Effector memory CD4-positive, alpha-beta T cell (primary cell): Measurements from ENCODE around the gene GABRR2.

Experiments used
- DNase-seq, 3 donors: peaks; one replicate each; pipeline ENCODE4 v3.0.0-alpha.2; 2020
- H3K27ac ChIP-seq: 2 replicates; pipeline ENCODE4 v1.7.0; 2013; ENCODE audit warnings: mild to moderate bottlenecking, low read length, moderate library complexity; ENCODE audit not compliant: insufficient read depth, poor library complexity, severe bottlenecking
- H3K27me3 ChIP-seq: replicated peaks from 2 replicates; pipeline ENCODE4 v1.7.0; 2013; ENCODE audit warnings: mild to moderate bottlenecking, low read length; ENCODE audit not compliant: insufficient read depth, control insufficient read depth, poor library complexity, severe bottlenecking
- H3K36me3 ChIP-seq: 2 replicates; pipeline ENCODE4 v1.7.0; 2013; ENCODE audit warnings: mild to moderate bottlenecking, low read length, moderate library complexity; ENCODE audit not compliant: control insufficient read depth, insufficient read depth
- H3K4me1 ChIP-seq: 2 replicates; pipeline ENCODE4 v1.7.0; 2013; ENCODE audit warnings: low read length, mild to moderate bottlenecking; ENCODE audit not compliant: control insufficient read depth, insufficient read depth, poor library complexity, severe bottlenecking
- H3K4me3 ChIP-seq: 2 replicates; pipeline ENCODE4 v1.7.0; 2013; ENCODE audit warnings: low read length, low read depth, mild to moderate bottlenecking; ENCODE audit not compliant: insufficient read depth, poor library complexity, severe bottlenecking
- H3K9me3 ChIP-seq: 2 replicates; pipeline ENCODE4 v1.7.0; 2013; ENCODE audit warnings: mild to moderate bottlenecking, low read length, moderate library complexity; ENCODE audit not compliant: control insufficient read depth

The GABRR2 gene

GRCh38 chr6:89268776-89269175 is 46.3 kb downstream of the GABRR2 start:
- Histone ChIP-seq H3K4me1 (no peaks in the 10 kb centered on the region), H3K27ac (no peak overlapping the region), H3K36me3 (no peaks in the 10 kb centered on the region), H3K27me3 (no peaks in the 10 kb centered on the region), H3K4me3 (no peak overlapping the region), H3K9me3 (no peaks in the 10 kb centered on the region)
- DNase-seq: no peak

GRCh38 chr6:89267918-89268317 is 47.2 kb downstream of the GABRR2 start:
- H3K36me3 ChIP-seq: no peaks in the 10 kb centered on the region
- H3K4me1 ChIP-seq: no peaks in the 10 kb centered on the region
- H3K27ac ChIP-seq: no peak overlapping the region
- H3K9me3 ChIP-seq: no peaks in the 10 kb centered on the region
- H3K27me3 ChIP-seq: no peaks in the 10 kb centered on the region
- no peak for DNase-seq
- no peak overlapping the region for H3K4me3 ChIP-seq

- no peak for DNase-seq
- no peaks in the 10 kb centered on the region for H3K36me3 ChIP-seq
- H3K4me1 ChIP-seq: no peaks in the 10 kb centered on the region
- H3K4me3 ChIP-seq: no peak overlapping the region
- no peaks in the 10 kb centered on the region for H3K9me3 ChIP-seq
- no peak overlapping the region for H3K27ac ChIP-seq
- H3K27me3 ChIP-seq: no peaks in the 10 kb centered on the region
Observed at GRCh38 chr6:89264296-89264695, 50.8 kb downstream of the GABRR2 start.

GRCh38 chr6:89260832-89261231 is 54.3 kb downstream of the GABRR2 start:
- no peaks in the 10 kb centered on the region for H3K9me3 ChIP-seq
- DNase-seq: no peak
- no peaks in the 10 kb centered on the region for H3K4me1 ChIP-seq
- no peaks in the 10 kb centered on the region for H3K27me3 ChIP-seq
- H3K4me3 ChIP-seq: no peak overlapping the region
- no peak overlapping the region for H3K27ac ChIP-seq
- no peaks in the 10 kb centered on the region for H3K36me3 ChIP-seq

GRCh38 chr6:89260310-89260709 is 54.8 kb downstream of the GABRR2 start:
- no peak overlapping the region for H3K4me3 ChIP-seq
- no peak for DNase-seq

GRCh38 chr6:89258912-89259311 is 56.2 kb downstream of the GABRR2 start:
- H3K27me3 ChIP-seq: no peaks in the 10 kb centered on the region
- H3K9me3 ChIP-seq: no peaks in the 10 kb centered on the region
- no peak for DNase-seq
- no peaks in the 10 kb centered on the region for H3K36me3 ChIP-seq
- H3K27ac ChIP-seq: no peak overlapping the region
- H3K4me3 ChIP-seq: no peak overlapping the region
- no peaks in the 10 kb centered on the region for H3K4me1 ChIP-seq

More at GRCh38 chr6:89260310-89260709, 54.8 kb downstream of the GABRR2 start:
- no peaks in the 10 kb centered on the region for H3K4me1 ChIP-seq
- no peaks in the 10 kb centered on the region for H3K27me3 ChIP-seq
- no peak overlapping the region for H3K27ac ChIP-seq
- no peaks in the 10 kb centered on the region for H3K36me3 ChIP-seq
- no peaks in the 10 kb centered on the region for H3K9me3 ChIP-seq

GRCh38 chr6:89257781-89258180 is 57.3 kb downstream of the GABRR2 start:
- H3K4me1 ChIP-seq: no peaks in the 10 kb centered on the region
- no peaks in the 10 kb centered on the region for H3K9me3 ChIP-seq
- H3K27me3 ChIP-seq: no peaks in the 10 kb centered on the region
- DNase-seq: no peak
- H3K4me3 ChIP-seq: no peak overlapping the region
- H3K27ac ChIP-seq: no peak overlapping the region
- no peaks in the 10 kb centered on the region for H3K36me3 ChIP-seq

GRCh38 chr6:89257346-89257745 is 57.8 kb downstream of the GABRR2 start:
- no peak for DNase-seq
- no peaks in the 10 kb centered on the region for H3K27me3 ChIP-seq
- no peaks in the 10 kb centered on the region for H3K9me3 ChIP-seq
- H3K36me3 ChIP-seq: no peaks in the 10 kb centered on the region
- H3K27ac ChIP-seq: no peak overlapping the region
- H3K4me3 ChIP-seq: no peak overlapping the region
- H3K4me1 ChIP-seq: no peaks in the 10 kb centered on the region

GRCh38 chr6:89255417-89255816 is 59.7 kb downstream of the GABRR2 start:
- Histone ChIP-seq H3K36me3 (no peaks in the 10 kb centered on the region), H3K4me1 (no peaks in the 10 kb centered on the region), H3K9me3 (no peaks in the 10 kb centered on the region), H3K27me3 (no peaks in the 10 kb centered on the region), H3K4me3 (no peak overlapping the region), H3K27ac (no peak overlapping the region)
- no peak for DNase-seq

GRCh38 chr6:89254569-89254968 is 60.5 kb downstream of the GABRR2 start:
- Histone ChIP-seq H3K36me3 (no peaks in the 10 kb centered on the region), H3K9me3 (no peaks in the 10 kb centered on the region), H3K4me3 (no peak overlapping the region), H3K27me3 (no peaks in the 10 kb centered on the region), H3K27ac (no peak overlapping the region), H3K4me1 (no peaks in the 10 kb centered on the region)
- no peak for DNase-seq

- H3K4me3 ChIP-seq: no peak overlapping the region
- no peak for DNase-seq
Observed at GRCh38 chr6:89252907-89253306, 62.2 kb downstream of the GABRR2 start.

More at GRCh38 chr6:89252907-89253306, 62.2 kb downstream of the GABRR2 start:
- H3K27me3 ChIP-seq: no peaks in the 10 kb centered on the region
- H3K9me3 ChIP-seq: no peaks in the 10 kb centered on the region
- no peaks in the 10 kb centered on the region for H3K36me3 ChIP-seq
- no peak overlapping the region for H3K27ac ChIP-seq
- H3K4me1 ChIP-seq: no peaks in the 10 kb centered on the region
